Measurements from ENCODE around the gene DLL3. TPM values are rescaled to one million over a fixed set of nuclear protein-coding genes. Genes with fewer than 3 reads are reported as not detected.

Gene DLL3
- total and polyA plus RNA-seq, 2 experiments from 2014 or later = 9.8 to 15.6 TPM

- Histone ChIP-seq H3K79me2 (replicated peaks; ENCODE audit: insufficient read depth) (no peaks in the 10 kb centered on the region; the same call in 1 of the 2 replicates), H3F3A (replicated peaks; ENCODE audit: low read depth) (peaks cover 22% of the 10 kb centered on the region), H3K27ac (ENCODE audit: low read depth) (0 out of 2 replicates have a peak overlapping the region, but pooled peaks have one; percentile 14), H3K4me1 (ENCODE audit: insufficient read depth) (peaks cover 4% of the 10 kb centered on the region; the same call in 1 of the 2 replicates), H3K9me2 (ENCODE audit: insufficient read depth) (no peaks in the 10 kb centered on the region), H2AFZ (no peak overlapping the region), H3K36me3 (ENCODE audit: insufficient read depth) (peaks cover 19% of the 10 kb centered on the region), H3K4me2 (no peak overlapping the region), H3K4me3 (no peak overlapping the region), H3K27me3 (ENCODE audit: insufficient read depth) (no peaks in the 10 kb centered on the region), H4K20me1 (replicated peaks; ENCODE audit: insufficient read depth) (0 out of 2 replicates have a peak, but pooled peaks cover 2% of the 10 kb centered on the region)
- Mint-ChIP-seq H3K36me3 (ENCODE audit: low read depth) (peaks cover 48% of the 10 kb centered on the region), H3K27me3 (ENCODE audit: insufficient read depth, low read depth, poor library complexity) (peaks cover 17% of the 10 kb centered on the region), H3K4me1 (peaks cover 19% of the 10 kb centered on the region; the same call in 2 of the 3 replicates), H3K4me3 (no peak overlapping the region), H3K9me3 (no peaks in the 10 kb centered on the region; the same call in 2 of the 3 replicates), H3K27ac (no peak overlapping the region)
- DNase-seq (ENCODE audit: low spot score) = no peak
- no peak for ATAC-seq
- TF ChIP-seq CTCF (conservative IDR thresholded peaks at IDR 0.05; ENCODE audit: low read depth in 2 of 2) = no peak
- no peak for TF ChIP-seq CREB1 (CRISPR knock-in tag; IDR thresholded peaks at IDR 0.05; ENCODE audit: low read depth)
- TF ChIP-seq EZH2phosphoT487 (IDR thresholded peaks at IDR 0.05; ENCODE audit: unreplicated experiment) = no peak
- no peak for TF ChIP-seq STAT1 (IDR thresholded peaks at IDR 0.05; ENCODE audit: unreplicated experiment)
- no peak for TF ChIP-seq ZNF462 (CRISPR knock-in tag; IDR thresholded peaks at IDR 0.05)
- TF ChIP-seq ZNF114 (CRISPR knock-in tag; IDR thresholded peaks at IDR 0.05) = no peak
- no peak for TF ChIP-seq ETS1 (IDR thresholded peaks at IDR 0.05)
- no peak for TF ChIP-seq EZH2 (IDR thresholded peaks at IDR 0.05; ENCODE audit: low read depth, unreplicated experiment)
- no peak for TF ChIP-seq ZNF331 (CRISPR knock-in tag; IDR thresholded peaks at IDR 0.05; ENCODE audit: low read depth)
- no peak for TF ChIP-seq REST (IDR thresholded peaks at IDR 0.05; ENCODE audit: unreplicated experiment)
- no peak for TF ChIP-seq JUNB (IDR thresholded peaks at IDR 0.05; ENCODE audit: unreplicated experiment)
- no peak for TF ChIP-seq POLR2AphosphoS5 (IDR thresholded peaks at IDR 0.05; ENCODE audit: low read depth)
- no peak for TF ChIP-seq NANOG (IDR thresholded peaks at IDR 0.05; ENCODE audit: borderline replicate concordance)
Observed at GRCh38 chr19:39475748-39476147, 23.0 kb upstream of the DLL3 start.
